GM23248 (cell line): ENCODE data around the gene DHX30.

Experiments
- EZH2 ChIP-seq: fragments of 200-600 bp; sonication (generic); IDR thresholded peaks from 2 replicates; pipeline ENCODE4 v1.6.1; 2018; ENCODE audit warnings: antibody characterized with exemption, mild to moderate bottlenecking; ENCODE audit not compliant: insufficient read depth, poor library complexity, severe bottlenecking
- EZH2phosphoT487 ChIP-seq: fragments of 200-600 bp; sonication (generic); IDR thresholded peaks from 2 replicates; pipeline ENCODE4 v1.6.1; 2018; ENCODE audit warnings: antibody characterized with exemption, moderate library complexity, mild to moderate bottlenecking, low read depth; ENCODE audit not compliant: insufficient read depth

- TF ChIP-seq EZH2phosphoT487 (no peak), EZH2 (no peak)
These were observed 36.8 kb upstream of the DHX30 start for GRCh38 chr3:47766186-47766585.
